ENCODE data around the gene CD46.

- no peak for TF ChIP-seq POLR2AphosphoS5 (IDR thresholded peaks at IDR 0.05)
- TF ChIP-seq CTCF (IDR thresholded peaks at IDR 0.05; ENCODE audit: poor library complexity, severe bottlenecking) = no peak
- no peak for TF ChIP-seq EZH2 (IDR thresholded peaks at IDR 0.05; ENCODE audit: borderline replicate concordance, insufficient read depth, low read length, poor library complexity, severe bottlenecking)
- TF ChIP-seq REST (IDR thresholded peaks at IDR 0.05; ENCODE audit: borderline replicate concordance) = no peak
- TF ChIP-seq TAF1 (IDR thresholded peaks at IDR 0.05; ENCODE audit: low read depth) = no peak
These were observed 60.3 kb downstream of the CD46 start for GRCh38 chr1:207811920-207812720.

Measured in neural cell (in vitro differentiated cells).